Astrocyte of the spinal cord (primary cell): ENCODE data around the gene MLPH.

Source experiments
- DNase-seq: peaks from one replicate; pipeline ENCODE4 v3.0.0; 2011; ENCODE audit warnings: low read depth, low spot score
- H3K4me3 ChIP-seq: 2 replicates; pipeline ENCODE4 v1.5.1; 2011; ENCODE audit warnings: low read depth, mild to moderate bottlenecking, low read length, moderate library complexity
- CTCF ChIP-seq: IDR thresholded peaks from 2 replicates; pipeline ENCODE4 v1.5.1; 2012; ENCODE audit warnings: low read depth, mild to moderate bottlenecking, low read length, inconsistent platforms
- in situ Hi-C: cut with HindIII; loops from 2 replicates; pipeline ENCODE4 v1.10.0; 2017; ENCODE audit warnings: low sequenced_read_pairs

Gene MLPH

DNA sequence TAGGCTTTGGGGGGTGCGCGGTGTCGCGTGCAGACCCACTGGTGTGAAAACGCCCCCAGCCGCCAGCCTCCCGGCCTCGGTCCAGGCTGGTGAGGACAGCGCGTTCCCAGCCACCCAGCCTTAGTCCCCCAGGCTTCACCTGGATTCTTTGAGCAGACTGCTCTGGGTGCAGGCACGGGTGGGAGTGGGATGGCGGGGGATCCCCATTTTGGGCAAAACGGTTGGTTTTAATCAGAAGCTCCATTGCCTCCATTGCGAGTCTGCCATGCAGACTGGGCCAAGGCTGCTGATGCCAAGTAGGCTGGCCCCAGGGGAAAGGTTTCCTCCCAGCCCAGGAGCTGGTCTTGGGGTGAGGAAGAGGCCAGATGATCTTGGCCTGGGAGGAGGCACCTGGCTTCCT is 445 bp downstream of the MLPH start:
- H3K4me3 ChIP-seq = peak overlapping the region; percentile 83
- in situ Hi-C loops = no loop called here
- TF ChIP-seq CTCF = no peak
- DNase-seq = peak; percentile 50

- H3K4me3 ChIP-seq = peak overlapping the region; percentile 83
- in situ Hi-C loops = no loop called here
- peak; percentile 61 for DNase-seq
- no peak for TF ChIP-seq CTCF
Measured at GRCh38 chr2:237488295-237488694, 1.2 kb downstream of the MLPH start.

GRCh38 chr2:237488901-237489860 is 2.1 kb downstream of the MLPH start:
- TF ChIP-seq CTCF = no peak
- in situ Hi-C loops = no loop called here
- DNase-seq = peak; percentile 65
- H3K4me3 ChIP-seq = peak overlapping the region; percentile 83

- TF ChIP-seq CTCF = no peak
- no peak for DNase-seq
- in situ Hi-C loops = no loop called here
- H3K4me3 ChIP-seq = peak overlapping the region; percentile 83
Measured at GRCh38 chr2:237490009-237490711, 3.1 kb downstream of the MLPH start.

GRCh38 chr2:237490795-237491194 is 3.7 kb downstream of the MLPH start:
- DNase-seq = no peak
- H3K4me3 ChIP-seq = no peak overlapping the region
- no peak for TF ChIP-seq CTCF
- in situ Hi-C loops = no loop called here

DNA sequence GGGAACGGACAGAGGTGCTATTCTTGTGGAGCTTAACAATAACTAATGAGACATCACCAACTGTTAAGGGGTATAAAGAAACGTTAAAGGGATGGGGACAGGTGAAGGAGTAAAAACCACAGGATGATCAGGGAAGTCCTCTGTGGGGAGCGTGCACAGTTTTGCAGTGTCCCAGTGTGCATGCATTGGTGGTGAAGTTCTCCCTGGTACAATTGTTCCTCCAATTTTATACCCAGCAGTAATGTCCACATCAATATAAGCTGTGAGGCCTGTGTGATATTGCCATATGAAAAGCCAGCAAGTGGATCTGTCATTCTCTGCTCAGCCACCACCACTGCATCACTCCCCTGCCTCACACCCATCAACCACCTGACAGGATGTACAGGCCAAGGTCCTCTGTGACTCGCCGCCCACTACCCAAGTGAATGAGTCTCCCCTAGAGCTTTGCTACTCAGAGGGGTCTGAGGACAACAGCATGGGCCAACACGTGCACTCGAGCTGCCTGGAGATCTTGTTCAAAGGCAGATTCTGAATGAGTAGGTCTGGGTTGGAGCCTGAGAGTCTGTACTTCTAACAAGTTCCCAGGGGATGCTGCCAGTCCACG is 4.6 kb downstream of the MLPH start:
- H3K4me3 ChIP-seq = no peak overlapping the region
- no peak for TF ChIP-seq CTCF
- DNase-seq = no peak
- in situ Hi-C loops = no loop called here
